Naive thymus-derived CD4-positive, alpha-beta T cell (primary cell): Measurements from ENCODE around the gene ZBTB18. TPM values are rescaled to one million over a fixed set of nuclear protein-coding genes. Genes with fewer than 3 reads are reported as not detected.

ENCODE experiments used
- ATAC-seq: fragments of 150-1000 bp; cut with Tn5 transposase; 2 replicates; pipeline ENCODE4 v1.10.0; 2021; ENCODE audit warnings: mild to moderate bottlenecking, moderate library complexity
- CTCF ChIA-PET: fragments of 350-600 bp; sonication (Branson Sonifier 250); formaldehyde crosslinking; loops from one replicate; lab custom pipeline; 2021; ENCODE audit warnings: antibody characterized with exemption; lab: Charles Lee
- POLR2A ChIA-PET: fragments of 350-600 bp; sonication (Branson Sonifier 250); formaldehyde crosslinking; loops from one replicate; lab custom pipeline; 2021; ENCODE audit warnings: antibody characterized with exemption, inconsistent platforms; lab: Charles Lee
- DNase-seq, 9 donors: peaks; one replicate each; pipeline versions ENCODE4 v3.0.0 to v3.0.0-alpha.2; 2020 to 2022; ENCODE audit warnings: mixed read lengths in 1 of 9
- H3K27ac ChIP-seq: one replicate; pipeline ENCODE4 v1.7.0; 2013; ENCODE audit warnings: mild to moderate bottlenecking, low read depth, low read length, moderate library complexity
- H3K27me3 ChIP-seq, 2 donors: one replicate each; pipeline ENCODE4 v1.7.0; 2013; ENCODE audit warnings: low read length in 2 of 2, mild to moderate bottlenecking in 2 of 2, moderate library complexity in 2 of 2; ENCODE audit not compliant: control insufficient read depth in 2 of 2, insufficient read depth in 2 of 2
- H3K36me3 ChIP-seq, 3 experiments: 1 replicate in 2 of 3; 2 replicates in 1 of 3; pipeline ENCODE4 v1.7.0; 2013; ENCODE audit warnings: low read length in 3 of 3, mild to moderate bottlenecking in 3 of 3, moderate library complexity in 1 of 3; ENCODE audit not compliant: insufficient read depth in 3 of 3, control insufficient read depth in 2 of 3
- H3K4me1 ChIP-seq, 2 donors: one replicate each; pipeline ENCODE4 v1.7.0; 2013; ENCODE audit warnings: low read length in 2 of 2, mild to moderate bottlenecking in 2 of 2, moderate library complexity in 1 of 2; ENCODE audit not compliant: control insufficient read depth in 2 of 2, insufficient read depth in 2 of 2
- H3K4me3 ChIP-seq: 2 replicates; pipeline ENCODE4 v1.7.0; 2013; ENCODE audit warnings: mild to moderate bottlenecking, low read length
- H3K9me3 ChIP-seq, 3 experiments: 1 replicate in 2 of 3; 2 replicates in 1 of 3; pipeline ENCODE4 v1.7.0; 2013; ENCODE audit warnings: low read length in 3 of 3; ENCODE audit not compliant: control insufficient read depth in 2 of 3
- H3K27ac Mint-ChIP-seq, 9 donors: one replicate each; pipeline ENCODE4 v1.8.0; 2020 to 2022; ENCODE audit warnings: mixed read lengths in 9 of 9, mild to moderate bottlenecking in 8 of 9, moderate library complexity in 5 of 9, inconsistent platforms in 2 of 9
- H3K27me3 Mint-ChIP-seq, 5 donors: one replicate each; pipeline ENCODE4 v1.8.0; 2021 to 2022; ENCODE audit warnings: mixed read lengths in 5 of 5, mild to moderate bottlenecking in 1 of 5
- H3K36me3 Mint-ChIP-seq, 5 donors: one replicate each; pipeline ENCODE4 v1.8.0; 2020 to 2022; ENCODE audit warnings: mixed read lengths in 5 of 5, mild to moderate bottlenecking in 3 of 5, inconsistent platforms in 1 of 5
- H3K4me1 Mint-ChIP-seq, 7 donors: one replicate each; pipeline ENCODE4 v1.8.0; 2020 to 2022; ENCODE audit warnings: mixed read lengths in 7 of 7, mild to moderate bottlenecking in 3 of 7, inconsistent platforms in 1 of 7
- H3K4me3 Mint-ChIP-seq, 10 donors: one replicate each; pipeline ENCODE4 v1.8.0; 2020 to 2022; ENCODE audit warnings: mild to moderate bottlenecking in 10 of 10, mixed read lengths in 10 of 10, moderate library complexity in 6 of 10, inconsistent platforms in 2 of 10
- H3K9me3 Mint-ChIP-seq, 11 donors: one replicate each; pipeline ENCODE4 v1.8.0; 2020 to 2022; ENCODE audit warnings: mixed read lengths in 11 of 11, mild to moderate bottlenecking in 4 of 11, inconsistent platforms in 1 of 11, moderate library complexity in 1 of 11
- intact Hi-C, 2 donors: fragments of 100-400 bp; cut with micrococcal nuclease; formaldehyde crosslinking; loops; one replicate each; pipeline ENCODE4 v1.15.1; 2023
- polyA plus RNA-seq, 2 donors: library from polyadenylated mRNA; unstranded; fragments of 300-500 nt; fragmentation: Illumina TruSeq; gene quantifications; one replicate each; pipeline ENCODE4 v1.2.3, GENCODE V29; 2021
- total RNA-seq, 6 experiments: library from RNA in 5 of 6; stranded (reverse) in 5 of 6; gene quantifications; 1 replicate in 5 of 6; 2 replicates in 1 of 6; pipeline ENCODE4 v1.2.3 and lab custom pipeline; 2021 to 2026

The ZBTB18 gene
- total and polyA plus RNA-seq, 7 experiments from 2014 or later = 3.6 to 90.7 (median 42.4) TPM

DNA sequence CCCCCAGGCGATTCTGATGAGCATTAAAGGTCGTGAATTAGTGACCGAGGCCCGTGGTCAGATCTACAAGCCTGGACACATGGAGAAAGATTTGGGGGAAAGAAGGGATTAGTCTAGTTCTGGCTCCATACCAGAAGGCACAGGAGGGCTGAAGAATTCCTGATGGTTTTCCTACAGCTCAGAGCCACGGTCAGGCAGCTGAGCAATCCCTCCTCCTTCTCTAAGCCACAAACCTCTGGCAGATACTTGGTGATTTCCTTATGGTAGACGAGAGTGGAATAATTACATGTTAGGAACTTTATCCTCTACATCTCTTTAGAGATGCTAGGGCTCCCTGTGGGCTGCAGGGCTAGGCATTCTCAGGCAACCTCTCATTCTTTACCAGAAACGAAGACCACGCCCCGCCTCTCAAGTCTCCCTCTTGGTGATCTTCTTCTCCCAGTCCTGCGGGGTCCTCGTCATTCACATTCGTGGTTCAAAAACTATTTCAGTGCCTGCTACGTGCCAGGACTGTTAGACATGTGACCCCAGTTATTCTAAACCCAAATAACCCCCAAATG is 20.5 kb upstream of the ZBTB18 start:
- no peak overlapping the region for H3K4me3 Mint-ChIP-seq
- Histone ChIP-seq H3K4me3 (no peak overlapping the region), H3K27ac (no peak overlapping the region), H3K36me3 (no peaks in the 10 kb centered on the region), H3K27me3 (no peaks in the 10 kb centered on the region), H3K9me3 (no peaks in the 10 kb centered on the region), H3K4me1 (no peaks in the 10 kb centered on the region)
- POLR2A ChIA-PET = no interaction called here
- intact Hi-C loops = no loop called here
- H3K27ac Mint-ChIP-seq = peak overlapping the region in 1 of 9 donors; percentile 82
- no peak for ATAC-seq
- H3K4me1 Mint-ChIP-seq = no peaks in the 10 kb centered on the region
- CTCF ChIA-PET = no interaction called here
- no peaks in the 10 kb centered on the region for H3K36me3 Mint-ChIP-seq
- H3K9me3 Mint-ChIP-seq = no peaks in the 10 kb centered on the region
- no peak for DNase-seq
- peaks cover 0 to 12% (median 5%) of the 10 kb centered on the region in 5 donors for H3K27me3 Mint-ChIP-seq

GRCh38 chr1:244035358-244035757 is 15.7 kb upstream of the ZBTB18 start:
- no peak overlapping the region for H3K4me3 ChIP-seq
- intact Hi-C loops = no loop called here
- H3K9me3 ChIP-seq = no peaks in the 10 kb centered on the region
- no peaks in the 10 kb centered on the region for H3K4me1 Mint-ChIP-seq
- H3K27ac Mint-ChIP-seq = no peak overlapping the region
- H3K27me3 ChIP-seq = no peaks in the 10 kb centered on the region
- H3K36me3 ChIP-seq = no peaks in the 10 kb centered on the region
- ATAC-seq = no peak
- no peak overlapping the region for H3K27ac ChIP-seq
- H3K9me3 Mint-ChIP-seq = no peaks in the 10 kb centered on the region
- no peak for DNase-seq
- POLR2A ChIA-PET = no interaction called here
- H3K4me1 ChIP-seq = no peaks in the 10 kb centered on the region
- CTCF ChIA-PET = no interaction called here
- H3K36me3 Mint-ChIP-seq = no peaks in the 10 kb centered on the region
- H3K4me3 Mint-ChIP-seq = no peak overlapping the region
- peaks cover 0 to 15% (median 5%) of the 10 kb centered on the region in 5 donors for H3K27me3 Mint-ChIP-seq

- DNase-seq (no peak), ATAC-seq (no peak)
- Mint-ChIP-seq H3K27ac (no peak overlapping the region), H3K27me3 (peaks cover 0 to 19% (median 5%) of the 10 kb centered on the region in 5 donors), H3K4me1 (peaks cover 0 to 3% (median 0%) of the 10 kb centered on the region in 7 donors), H3K36me3 (no peaks in the 10 kb centered on the region), H3K4me3 (no peak overlapping the region), H3K9me3 (no peaks in the 10 kb centered on the region)
- H3K27me3 ChIP-seq = no peaks in the 10 kb centered on the region
- CTCF ChIA-PET = no interaction called here
- no peaks in the 10 kb centered on the region for H3K9me3 ChIP-seq
- intact Hi-C loops = no loop called here
- no peaks in the 10 kb centered on the region for H3K4me1 ChIP-seq
- H3K4me3 ChIP-seq = no peak overlapping the region
- no peaks in the 10 kb centered on the region for H3K36me3 ChIP-seq
- no peak overlapping the region for H3K27ac ChIP-seq
- POLR2A ChIA-PET = interaction anchor here (0.7 to 1.0 kb wide), 2 partner anchors 11 to 53 kb away, joined by 3 to 4 read pairs; no protein-coding TSS in a partner anchor
Measured at GRCh38 chr1:244037252-244037651, 13.8 kb upstream of the ZBTB18 start.

- ChIA-PET POLR2A (interaction anchor here (0.6 kb wide), 1 partner anchor 440 kb away, joined by 3 read pairs; no protein-coding TSS in a partner anchor), CTCF (no interaction called here)
- Mint-ChIP-seq H3K9me3 (no peaks in the 10 kb centered on the region), H3K27me3 (peaks cover 0 to 43% (median 0%) of the 10 kb centered on the region in 5 donors), H3K27ac (no peak overlapping the region), H3K4me1 (peaks cover 2 to 35% (median 24%) of the 10 kb centered on the region in 7 donors), H3K36me3 (no peaks in the 10 kb centered on the region), H3K4me3 (no peak overlapping the region)
- no peak overlapping the region for H3K4me3 ChIP-seq
- DNase-seq (no peak), ATAC-seq (no peak)
- peaks cover under 1 to 7% of the 10 kb centered on the region in 2 donors for H3K4me1 ChIP-seq
- H3K36me3 ChIP-seq = no peaks in the 10 kb centered on the region
- no peak overlapping the region for H3K27ac ChIP-seq
- intact Hi-C loops = no loop called here
- no peaks in the 10 kb centered on the region for H3K27me3 ChIP-seq
- no peaks in the 10 kb centered on the region for H3K9me3 ChIP-seq
Measured at GRCh38 chr1:244041466-244042120, 9.5 kb upstream of the ZBTB18 start.

DNA sequence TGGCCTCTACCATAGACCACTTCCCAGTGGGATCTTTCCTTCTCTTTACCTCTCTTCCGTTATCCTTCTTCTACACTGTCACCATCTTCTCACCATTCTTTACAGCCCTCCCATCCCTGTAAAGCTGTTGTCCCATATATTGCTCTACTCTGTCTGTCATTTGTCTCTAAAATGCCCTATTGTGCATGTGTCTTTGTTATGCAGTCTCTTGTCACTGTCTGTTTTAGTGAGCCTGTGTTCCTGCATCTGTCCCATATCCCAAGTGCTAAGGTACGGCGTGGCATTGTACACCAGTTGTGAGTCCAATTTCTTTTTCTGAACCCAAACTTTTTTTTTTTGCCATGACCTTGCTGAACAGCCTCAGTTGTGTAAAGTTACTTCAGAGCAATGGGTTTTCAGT is 8.8 kb upstream of the ZBTB18 start:
- Mint-ChIP-seq H3K27ac (peak overlapping the region in 1 of 9 donors; percentile 40), H3K9me3 (no peaks in the 10 kb centered on the region), H3K27me3 (peaks cover 0 to 47% (median 0%) of the 10 kb centered on the region in 5 donors), H3K4me1 (peaks cover 5 to 42% (median 31%) of the 10 kb centered on the region in 7 donors), H3K4me3 (no peak overlapping the region), H3K36me3 (no peaks in the 10 kb centered on the region)
- Histone ChIP-seq H3K27ac (no peak overlapping the region), H3K4me3 (no peak overlapping the region), H3K9me3 (no peaks in the 10 kb centered on the region), H3K36me3 (no peaks in the 10 kb centered on the region), H3K27me3 (no peaks in the 10 kb centered on the region), H3K4me1 (peaks cover 6 to 12% of the 10 kb centered on the region in 2 donors)
- ChIA-PET POLR2A (no interaction called here), CTCF (no interaction called here)
- no peak for DNase-seq
- intact Hi-C loops = no loop called here
- ATAC-seq = no peak

DNA sequence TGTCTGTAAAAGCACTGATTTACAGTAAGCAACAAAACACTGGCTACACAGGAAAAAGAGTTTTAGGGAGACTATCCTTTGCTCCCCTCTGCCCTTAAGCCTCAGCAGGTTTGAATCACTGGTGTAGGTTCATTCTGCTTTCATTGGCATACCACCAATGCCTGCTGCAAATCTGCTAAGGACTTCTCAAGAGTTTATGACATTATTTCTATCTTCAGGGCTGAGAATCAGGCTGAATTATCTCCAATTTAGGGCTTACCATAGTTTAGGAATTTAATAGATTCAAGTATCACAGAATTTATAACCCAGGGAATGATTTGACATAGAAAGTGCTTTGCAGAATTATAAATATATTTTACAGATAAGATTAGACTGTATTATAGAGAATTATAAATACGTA is 6.7 kb upstream of the ZBTB18 start:
- ChIA-PET POLR2A (interaction anchor here (11.3 kb wide), 1 partner anchor 34 kb away, joined by 240 read pairs; no protein-coding TSS in a partner anchor), CTCF (no interaction called here)
- ATAC-seq = no peak
- Histone ChIP-seq H3K36me3 (no peaks in the 10 kb centered on the region), H3K27me3 (no peaks in the 10 kb centered on the region), H3K4me3 (no peak overlapping the region), H3K27ac (no peak overlapping the region), H3K4me1 (peaks cover 6 to 12% of the 10 kb centered on the region in 2 donors), H3K9me3 (no peaks in the 10 kb centered on the region)
- peaks cover 0 to 2% (median 0%) of the 10 kb centered on the region in 5 donors for H3K36me3 Mint-ChIP-seq
- H3K27ac Mint-ChIP-seq = peak overlapping the region in 5 of 9 donors; percentile 9 to 99 (median 89)
- H3K27me3 Mint-ChIP-seq = peaks cover 0 to 35% (median 0%) of the 10 kb centered on the region in 5 donors
- peak overlapping the region in 1 of 10 donors; percentile 50 for H3K4me3 Mint-ChIP-seq
- no peak for DNase-seq
- intact Hi-C loops = no loop called here
- H3K4me1 Mint-ChIP-seq = peaks cover 5 to 44% (median 33%) of the 10 kb centered on the region in 7 donors
- peaks cover 0 to 6% (median 0%) of the 10 kb centered on the region in 11 donors for H3K9me3 Mint-ChIP-seq
